A549 (cell line): Measurements from ENCODE around the gene FAM32A. TPM values are rescaled to one million over a fixed set of nuclear protein-coding genes. Genes with fewer than 3 reads are reported as not detected.

ENCODE experiments used
- ATAC-seq, 2 experiments: fragments of 200-7000 bp in 1 of 2; fragments of >200 bp in 1 of 2; cut with Nextera tagmentation in 1 of 2; cut with Tn5 transposase in 1 of 2; 3 replicates each; pipeline versions ENCODE4 v1.8.0 to v1.9.1; 2018 to 2020; ENCODE audit warnings: mild to moderate bottlenecking in 1 of 2, moderate library complexity in 1 of 2
- CTCF ChIA-PET: fragments of 300-600 bp; sonication (Branson Sonifier 250); formaldehyde crosslinking; extraction: SDS; loops from one replicate; lab custom pipeline; 2021; ENCODE audit warnings: antibody characterized with exemption, inconsistent platforms; lab: Yijun Ruan, JAX
- POLR2A ChIA-PET: fragments of 350-600 bp; formaldehyde crosslinking; extraction: SDS; loops from one replicate; lab custom pipeline; 2021; ENCODE audit warnings: antibody characterized with exemption, inconsistent platforms; lab: Yijun Ruan, JAX
- DNase-seq, 2 experiments: peaks; one replicate each; pipeline versions ENCODE4 v3.0.0 to v3.0.0-alpha.2; 2011 to 2016; ENCODE audit warnings: low read depth in 1 of 2, low spot score in 1 of 2
- FAIRE-seq: peaks from 2 replicates; lab custom pipeline; 2011; peaks lifted over from hg19 to GRCh38; lab: Jason Lieb, UNC
- H3K27ac ChIP-seq, 2 experiments: fragments of >200 bp; sonication (Bioruptor Twin); formaldehyde crosslinking; 3 replicates each; pipeline ENCODE4 v1.5.1; 2016 to 2017
- H3K4me1 ChIP-seq: fragments of >200 bp; sonication (Bioruptor Twin); formaldehyde crosslinking; 3 replicates; pipeline ENCODE4 v1.6.1; 2016
- H3K4me2 ChIP-seq: fragments of >200 bp; sonication (Bioruptor Twin); formaldehyde crosslinking; 3 replicates; pipeline ENCODE4 v1.6.1; 2016
- H3K4me3 ChIP-seq: fragments of >200 bp; sonication (Bioruptor Twin); formaldehyde crosslinking; 3 replicates; pipeline ENCODE4 v1.5.1; 2016
- H3K9me3 ChIP-seq: fragments of >200 bp; sonication (Bioruptor Twin); formaldehyde crosslinking; 3 replicates; pipeline ENCODE4 v1.6.1; 2016
- CBX2 ChIP-seq: fragments of 200-600 bp; sonication (generic); IDR thresholded peaks from 2 replicates; pipeline ENCODE4 v1.6.1; 2016; ENCODE audit warnings: low read depth, mild to moderate bottlenecking, borderline replicate concordance
- CEBPB ChIP-seq, 2 experiments: fragments of >200 bp in 1 of 2; sonication (Bioruptor Twin) in 1 of 2; formaldehyde crosslinking in 1 of 2; IDR thresholded peaks; 2 replicates each; pipeline ENCODE4 v1.6.1; 2012 to 2016
- EHF ChIP-seq: fragments of 250-450 bp; sonication (Bioruptor Pico); IDR thresholded peaks from 2 replicates; pipeline ENCODE4 v1.5.0; 2020; ENCODE audit warnings: mild to moderate bottlenecking
- ESRRA ChIP-seq: fragments of 150-350 bp; IDR thresholded peaks from 2 replicates; pipeline ENCODE4 v1.6.1; 2014; ENCODE audit warnings: mild to moderate bottlenecking, low read length, borderline replicate concordance
- HDAC2 ChIP-seq: fragments of 200-600 bp; sonication (generic); IDR thresholded peaks from 2 replicates; pipeline ENCODE4 v1.6.1; 2016
- HEYL ChIP-seq: fragments of 250-450 bp; sonication (Bioruptor Pico); IDR thresholded peaks from 2 replicates; pipeline ENCODE4 v1.8.0; 2021; ENCODE audit warnings: mild to moderate bottlenecking, moderate library complexity
- HOXB13 ChIP-seq: fragments of 250-450 bp; sonication (Bioruptor Pico); IDR thresholded peaks from 2 replicates; pipeline ENCODE4 v1.5.0; 2020; ENCODE audit warnings: low read depth, mild to moderate bottlenecking, moderate library complexity
- HOXB5 ChIP-seq: fragments of 250-450 bp; sonication (Bioruptor Pico); IDR thresholded peaks from 2 replicates; pipeline ENCODE4 v1.5.0; 2020; ENCODE audit warnings: mild to moderate bottlenecking, moderate library complexity
- MAFK ChIP-seq: fragments of 450-650 bp; IDR thresholded peaks from 2 replicates; pipeline ENCODE4 v1.6.1; 2014; ENCODE audit not compliant: partially characterized antibody
- NFE2L2 ChIP-seq: fragments of 150-350 bp; conservative IDR thresholded peaks from 2 replicates; pipeline ENCODE4 v1.6.1; 2014; ENCODE audit warnings: low read length
- NPAS2 ChIP-seq: fragments of 250-450 bp; sonication (Bioruptor Pico); IDR thresholded peaks from 2 replicates; pipeline ENCODE4 v1.8.0; 2022; ENCODE audit warnings: mild to moderate bottlenecking, moderate library complexity, borderline replicate concordance
- NR3C1 ChIP-seq: fragments of >200 bp; sonication (Bioruptor Twin); formaldehyde crosslinking; IDR thresholded peaks from 3 replicates; pipeline ENCODE4 v1.6.1; 2017
- PBX3 ChIP-seq: IDR thresholded peaks from 2 replicates; pipeline ENCODE4 v1.6.1; 2012
- POLR2A ChIP-seq: IDR thresholded peaks from 2 replicates; pipeline ENCODE4 v1.6.1; 2012; ENCODE audit warnings: mild to moderate bottlenecking, low read length
- POLR2AphosphoS2 ChIP-seq: conservative IDR thresholded peaks from 2 replicates; pipeline ENCODE4 v1.6.1; 2012; ENCODE audit warnings: low read length, improper control_type of control experiment, inconsistent platforms
- RAD21 ChIP-seq, 2 experiments: fragments of >200 bp in 1 of 2; sonication (Bioruptor Twin) in 1 of 2; formaldehyde crosslinking in 1 of 2; IDR thresholded peaks in 1 of 2; conservative IDR thresholded peaks in 1 of 2; 2 replicates in 1 of 2; 3 replicates in 1 of 2; pipeline ENCODE4 v1.6.1; 2012 to 2018; ENCODE audit warnings: inconsistent platforms in 1 of 2
- RCOR1 ChIP-seq: fragments of 150-350 bp; IDR thresholded peaks from 2 replicates; pipeline ENCODE4 v1.6.1; 2014; ENCODE audit warnings: antibody characterized with exemption, low read length, low read depth
- REST ChIP-seq: fragments of 200-600 bp; sonication (generic); IDR thresholded peaks from 2 replicates; pipeline ENCODE4 v1.6.1; 2016; ENCODE audit warnings: antibody characterized with exemption, mild to moderate bottlenecking, moderate library complexity
- RFX5 ChIP-seq: fragments of 450-650 bp; IDR thresholded peaks from 2 replicates; pipeline ENCODE4 v1.7.1; 2014; ENCODE audit warnings: antibody characterized with exemption, mild to moderate bottlenecking, moderate library complexity
- SREBF2 ChIP-seq: fragments of 450-650 bp; IDR thresholded peaks from 2 replicates; pipeline ENCODE4 v1.6.1; 2014; ENCODE audit warnings: mild to moderate bottlenecking, moderate library complexity
- TP53 ChIP-seq: fragments of 250-450 bp; sonication (Bioruptor Pico); IDR thresholded peaks from 2 replicates; pipeline ENCODE4 v1.5.0; 2021; ENCODE audit warnings: mild to moderate bottlenecking, moderate library complexity
- USF2 ChIP-seq: fragments of 450-650 bp; IDR thresholded peaks from 2 replicates; pipeline ENCODE4 v1.6.1; 2014; ENCODE audit warnings: antibody characterized with exemption
- ZFP36 ChIP-seq: fragments of 450-650 bp; IDR thresholded peaks from 2 replicates; pipeline ENCODE4 v1.6.1; 2014; ENCODE audit warnings: borderline replicate concordance; ENCODE audit not compliant: partially characterized antibody
- WGBS: methylation state at CpG from one replicate; pipeline ENCODE4 v1.1.6; 2017; ENCODE audit errors: missing lambda C conversion rate; 5-methylcytosine and 5-hydroxymethylcytosine counted together
- polyA plus RNA-seq, 4 experiments: library from polyadenylated mRNA; depleted of rRNA in 3 of 4; stranded (reverse); fragments of >200 nt; fragmentation: RNase III in 1 of 4; extraction: RNeasy Plus Mini Kit Qiagen cat#74134 plus additional on column Dnase treatment in 1 of 4; gene quantifications; 2 replicates in 3 of 4; 3 replicates in 1 of 4; pipeline ENCODE4 v1.2.3, GENCODE V29; 2011 to 2017
- TF ChIP-seq, protein P1 (sequence below): fragments of >200 bp; sonication (Bioruptor Twin); formaldehyde crosslinking; IDR thresholded peaks from 2 replicates; pipeline ENCODE4 v1.6.1; 2016
- TF ChIP-seq, protein P2 (sequence below): fragments of >200 bp; sonication (Bioruptor Twin); formaldehyde crosslinking; IDR thresholded peaks from 3 replicates; pipeline ENCODE4 v1.5.1; 2016

FAM32A gene
- polyA plus RNA-seq, 2 of the 4 experiments (the other 2 are of a cell fraction), result 80.8 to 108 TPM

- TF ChIP-seq REST (no peak), HOXB5 (CRISPR knock-in tag) (no peak)
- TF ChIP-seq, all 56 proteins: peak for 0
These were observed 15.8 kb downstream of the FAM32A start (continued) for GRCh38 chr19:16201011-16201391.

- H3K4me3 ChIP-seq, result no peak overlapping the region
- ChIA-PET CTCF (interaction anchor here (1.7 kb wide), 1 partner anchor 181 kb away, joined by 4 read pairs; no protein-coding TSS in a partner anchor), POLR2A (no interaction called here)
- WGBS, result 84% methylated on average over 20 of the region's 22 CpGs
- FAIRE-seq, result no peak
- TF ChIP-seq NFE2L2, result no peak
- TF ChIP-seq ZFP36, result no peak
- no peak for TF ChIP-seq RAD21 (conservative IDR thresholded peaks at IDR 0.05 in 1 of 2, IDR thresholded peaks at IDR 0.05 in 1 of 2)
- TF ChIP-seq POLR2AphosphoS2, result no peak
- TF ChIP-seq EHF (CRISPR knock-in tag), result no peak
- TF ChIP-seq MAFK, result no peak
- TF ChIP-seq TP53 (CRISPR knock-in tag), result no peak
- no peak for TF ChIP-seq RFX5
- no peak for TF ChIP-seq POLR2A
- TF ChIP-seq HOXB13 (CRISPR knock-in tag), result no peak
- no peak for TF ChIP-seq NPAS2 (CRISPR knock-in tag)
- TF ChIP-seq, protein P1, sequence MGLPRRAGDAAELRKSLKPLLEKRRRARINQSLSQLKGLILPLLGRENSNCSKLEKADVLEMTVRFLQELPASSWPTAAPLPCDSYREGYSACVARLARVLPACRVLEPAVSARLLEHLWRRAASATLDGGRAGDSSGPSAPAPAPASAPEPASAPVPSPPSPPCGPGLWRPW, result no peak
- TF ChIP-seq PBX3, result no peak
- ATAC-seq, result no peak
- H3K4me1 ChIP-seq, result peaks cover 18% of the 10 kb centered on the region
- H3K4me2 ChIP-seq, result no peak overlapping the region
- DNase-seq, result no peak
- no peaks in the 10 kb centered on the region for H3K9me3 ChIP-seq
- H3K27ac ChIP-seq, result no peak overlapping the region
These were observed 17.4 kb downstream of the FAM32A start for GRCh38 chr19:16202320-16203255.

- TF ChIP-seq, protein P2, sequence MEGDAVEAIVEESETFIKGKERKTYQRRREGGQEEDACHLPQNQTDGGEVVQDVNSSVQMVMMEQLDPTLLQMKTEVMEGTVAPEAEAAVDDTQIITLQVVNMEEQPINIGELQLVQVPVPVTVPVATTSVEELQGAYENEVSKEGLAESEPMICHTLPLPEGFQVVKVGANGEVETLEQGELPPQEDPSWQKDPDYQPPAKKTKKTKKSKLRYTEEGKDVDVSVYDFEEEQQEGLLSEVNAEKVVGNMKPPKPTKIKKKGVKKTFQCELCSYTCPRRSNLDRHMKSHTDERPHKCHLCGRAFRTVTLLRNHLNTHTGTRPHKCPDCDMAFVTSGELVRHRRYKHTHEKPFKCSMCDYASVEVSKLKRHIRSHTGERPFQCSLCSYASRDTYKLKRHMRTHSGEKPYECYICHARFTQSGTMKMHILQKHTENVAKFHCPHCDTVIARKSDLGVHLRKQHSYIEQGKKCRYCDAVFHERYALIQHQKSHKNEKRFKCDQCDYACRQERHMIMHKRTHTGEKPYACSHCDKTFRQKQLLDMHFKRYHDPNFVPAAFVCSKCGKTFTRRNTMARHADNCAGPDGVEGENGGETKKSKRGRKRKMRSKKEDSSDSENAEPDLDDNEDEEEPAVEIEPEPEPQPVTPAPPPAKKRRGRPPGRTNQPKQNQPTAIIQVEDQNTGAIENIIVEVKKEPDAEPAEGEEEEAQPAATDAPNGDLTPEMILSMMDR, result no peak
- TF ChIP-seq EHF (CRISPR knock-in tag), result no peak
- TF ChIP-seq HDAC2, result no peak
- no peak for TF ChIP-seq ESRRA
- TF ChIP-seq ZFP36, result no peak
- no peak for TF ChIP-seq NR3C1
- no peak for TF ChIP-seq HEYL
- no peak for TF ChIP-seq SREBF2
- no peak for TF ChIP-seq CBX2
- TF ChIP-seq HOXB5 (CRISPR knock-in tag), result no peak
- no peak for TF ChIP-seq CEBPB (IDR thresholded peaks at IDR 0.05)
- TF ChIP-seq POLR2AphosphoS2, result no peak
- TF ChIP-seq RCOR1, result no peak
- TF ChIP-seq USF2, result no peak
- Histone ChIP-seq H3K27ac (no peak overlapping the region), H3K4me3 (no peak overlapping the region), H3K4me2 (no peak overlapping the region), H3K9me3 (no peaks in the 10 kb centered on the region), H3K4me1 (peaks cover 18% of the 10 kb centered on the region)
- ATAC-seq, result no peak
- FAIRE-seq, result no peak
- 91% methylated on average over 18 of the region's 19 CpGs for WGBS
- no peak for DNase-seq
- POLR2A ChIA-PET, result no interaction called here
- CTCF ChIA-PET, result interaction anchor here (1.7 kb wide), 1 partner anchor 180 kb away, joined by 4 read pairs; no protein-coding TSS in a partner anchor
These were observed 18.2 kb downstream of the FAM32A start for GRCh38 chr19:16203256-16204004.
